Stomach smooth muscle (tissue), 2 donors: ENCODE measurements around the gene IL3RA.
"Not testable (repeated sequence)": the region's sequence is repeated elsewhere in the genome, so short reads cannot be mapped to it uniquely, and the experiment has no call there.

Experiments
- H3K27ac ChIP-seq: one replicate; pipeline ENCODE4 v1.7.0; 2013; ENCODE audit warnings: mild to moderate bottlenecking, low read length, inconsistent platforms
- H3K27me3 ChIP-seq, 2 donors: one replicate each; pipeline ENCODE4 v1.7.0; 2013; ENCODE audit warnings: low read length in 2 of 2; ENCODE audit not compliant: insufficient read depth in 2 of 2, control insufficient read depth in 1 of 2
- H3K36me3 ChIP-seq, 2 donors: one replicate each; pipeline ENCODE4 v1.7.0; 2013; ENCODE audit warnings: low read length in 2 of 2; ENCODE audit not compliant: control insufficient read depth in 2 of 2, insufficient read depth in 2 of 2
- H3K4me1 ChIP-seq: one replicate; pipeline ENCODE4 v1.7.0; 2013; ENCODE audit warnings: low read length; ENCODE audit not compliant: control insufficient read depth, insufficient read depth
- H3K4me3 ChIP-seq, 2 donors: one replicate each; pipeline ENCODE4 v1.7.0; 2013; ENCODE audit warnings: low read length in 2 of 2
- H3K9ac ChIP-seq, 2 donors: one replicate each; pipeline ENCODE4 v1.7.0; 2013; ENCODE audit warnings: low read length in 2 of 2, mild to moderate bottlenecking in 1 of 2
- H3K9me3 ChIP-seq, 2 donors: one replicate each; pipeline ENCODE4 v1.7.0; 2013; ENCODE audit warnings: low read length in 2 of 2; ENCODE audit not compliant: control insufficient read depth in 2 of 2
- donor health status: healthy.
- donor health status: Pancreatic carcinoma.

Gene IL3RA

GRCh38 chrX:1418901-1419544 is 82.4 kb downstream of the IL3RA start:
- Histone ChIP-seq H3K36me3 (peaks cover 38 to 48% of the 10 kb centered on the region in 2 donors), H3K9me3 (peaks cover 2 to 13% of the 10 kb centered on the region in 2 donors), H3K4me3 (no peak overlapping the region), H3K9ac (no peak overlapping the region), H3K27me3 (no peaks in the 10 kb centered on the region), H3K27ac (no peak overlapping the region), H3K4me1 (no peaks in the 10 kb centered on the region)

DNA sequence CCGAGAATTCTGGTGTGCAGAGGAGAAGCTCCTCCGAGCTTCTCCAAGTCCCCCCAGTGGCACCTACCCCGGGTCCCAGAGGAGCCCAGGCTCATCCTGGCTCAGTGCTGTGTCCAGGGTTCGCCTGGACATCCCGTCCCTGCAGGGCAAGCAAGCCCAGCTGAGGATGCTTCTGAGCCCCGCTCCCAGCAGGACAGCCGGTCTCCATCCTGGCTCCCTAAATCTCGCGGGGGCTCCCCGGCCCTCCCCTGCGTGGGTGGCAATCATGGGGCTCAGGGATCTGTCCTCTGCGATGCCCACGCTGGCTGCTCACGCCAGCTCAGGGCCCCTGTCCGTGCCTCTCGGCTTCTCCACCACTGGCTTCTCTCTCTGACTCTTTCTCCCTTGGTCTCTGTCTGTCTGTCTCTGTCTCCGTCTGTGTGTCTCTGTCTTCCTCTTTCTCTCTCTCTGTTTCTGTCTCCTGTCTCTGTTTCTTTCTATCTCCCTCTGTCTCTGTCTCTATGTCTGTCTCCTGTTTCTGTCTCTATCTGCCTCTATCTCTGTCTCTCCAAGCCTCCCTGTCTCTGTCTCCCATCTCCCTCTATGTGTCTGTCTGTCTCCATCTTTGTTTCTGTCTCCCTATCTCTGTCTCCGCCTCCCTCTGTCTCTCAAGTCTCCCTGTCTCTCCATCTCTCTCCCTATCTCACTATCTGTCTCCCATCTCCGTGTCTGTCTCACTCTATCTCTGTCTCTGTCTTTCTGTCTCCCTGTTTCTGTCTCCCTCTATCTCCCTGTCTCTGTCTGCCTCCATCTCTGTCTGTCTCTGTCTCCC is 83.2 kb downstream of the IL3RA start:
- H3K4me3 ChIP-seq = no peak overlapping the region
- H3K36me3 ChIP-seq = peaks cover 38 to 48% of the 10 kb centered on the region in 2 donors
- H3K9ac ChIP-seq = no peak overlapping the region
- peaks cover 2 to 13% of the 10 kb centered on the region in 2 donors for H3K9me3 ChIP-seq
- no peaks in the 10 kb centered on the region for H3K27me3 ChIP-seq
- no peak overlapping the region for H3K27ac ChIP-seq
- H3K4me1 ChIP-seq = no peaks in the 10 kb centered on the region

GRCh38 chrX:1420371-1420770 is 83.8 kb downstream of the IL3RA start:
- H3K27ac ChIP-seq = no peak overlapping the region
- H3K4me1 ChIP-seq = no peaks in the 10 kb centered on the region
- H3K9ac ChIP-seq = no peak overlapping the region
- H3K27me3 ChIP-seq = no peaks in the 10 kb centered on the region
- H3K36me3 ChIP-seq = peaks cover 42 to 54% of the 10 kb centered on the region in 2 donors
- H3K4me3 ChIP-seq = no peak overlapping the region
- peaks cover 2 to 13% of the 10 kb centered on the region in 2 donors for H3K9me3 ChIP-seq

DNA sequence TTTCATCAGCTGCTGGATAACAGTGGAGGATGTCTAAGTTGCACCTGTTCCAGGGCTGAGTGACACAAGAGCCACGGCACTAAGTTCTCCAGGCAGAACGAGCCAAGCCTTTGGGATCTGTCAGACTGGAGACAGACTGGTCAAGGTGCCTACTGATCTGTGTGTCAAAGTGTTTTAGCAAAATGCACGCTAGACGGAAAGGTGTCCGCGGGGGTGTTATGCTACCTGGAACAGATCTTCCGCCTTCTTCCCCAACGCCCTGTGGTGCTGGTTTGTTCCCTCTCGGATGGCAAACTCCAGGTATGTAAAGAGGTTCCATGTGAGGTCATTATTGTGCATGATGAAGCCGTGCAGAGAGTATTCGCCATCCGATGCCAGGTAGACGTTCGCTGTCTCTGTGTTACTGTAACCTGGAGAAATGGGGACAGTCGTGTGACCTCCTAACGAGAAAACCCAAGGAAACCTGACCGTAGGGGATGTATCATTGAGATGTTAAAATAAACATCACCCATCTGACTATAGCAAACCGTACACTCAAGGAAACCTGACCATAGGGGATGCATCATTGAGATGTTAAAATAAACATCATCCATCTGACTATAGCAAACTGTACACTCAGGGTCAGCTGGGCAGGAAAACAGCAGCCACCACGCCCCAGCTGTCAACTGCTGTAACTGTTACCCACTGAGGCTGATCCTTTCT is 85.0 kb downstream of the IL3RA start:
- no peaks in the 10 kb centered on the region for H3K4me1 ChIP-seq
- no peak overlapping the region for H3K4me3 ChIP-seq
- H3K9me3 ChIP-seq = peaks cover 2 to 13% of the 10 kb centered on the region in 2 donors
- H3K27ac ChIP-seq = no peak overlapping the region
- peaks cover 40 to 55% of the 10 kb centered on the region in 2 donors for H3K36me3 ChIP-seq
- no peak overlapping the region for H3K9ac ChIP-seq
- H3K27me3 ChIP-seq = no peaks in the 10 kb centered on the region

- Histone ChIP-seq H3K27me3 (no peaks in the 10 kb centered on the region), H3K9me3 (peaks cover 2 to 13% of the 10 kb centered on the region in 2 donors), H3K9ac (no peak overlapping the region), H3K36me3 (peaks cover 40 to 56% of the 10 kb centered on the region in 2 donors), H3K4me3 (no peak overlapping the region), H3K4me1 (no peaks in the 10 kb centered on the region), H3K27ac (no peak overlapping the region)
These were observed 85.5 kb downstream of the IL3RA start for GRCh38 chrX:1422135-1422465.

- Histone ChIP-seq H3K27ac (no peak overlapping the region), H3K9ac (no peak overlapping the region), H3K4me3 (no peak overlapping the region), H3K27me3 (no peaks in the 10 kb centered on the region), H3K4me1 (no peaks in the 10 kb centered on the region), H3K9me3 (peaks cover 2 to 12% of the 10 kb centered on the region in 2 donors), H3K36me3 (peaks cover 39 to 55% of the 10 kb centered on the region in 2 donors)
These were observed 86.6 kb downstream of the IL3RA start for GRCh38 chrX:1423215-1423614.

DNA sequence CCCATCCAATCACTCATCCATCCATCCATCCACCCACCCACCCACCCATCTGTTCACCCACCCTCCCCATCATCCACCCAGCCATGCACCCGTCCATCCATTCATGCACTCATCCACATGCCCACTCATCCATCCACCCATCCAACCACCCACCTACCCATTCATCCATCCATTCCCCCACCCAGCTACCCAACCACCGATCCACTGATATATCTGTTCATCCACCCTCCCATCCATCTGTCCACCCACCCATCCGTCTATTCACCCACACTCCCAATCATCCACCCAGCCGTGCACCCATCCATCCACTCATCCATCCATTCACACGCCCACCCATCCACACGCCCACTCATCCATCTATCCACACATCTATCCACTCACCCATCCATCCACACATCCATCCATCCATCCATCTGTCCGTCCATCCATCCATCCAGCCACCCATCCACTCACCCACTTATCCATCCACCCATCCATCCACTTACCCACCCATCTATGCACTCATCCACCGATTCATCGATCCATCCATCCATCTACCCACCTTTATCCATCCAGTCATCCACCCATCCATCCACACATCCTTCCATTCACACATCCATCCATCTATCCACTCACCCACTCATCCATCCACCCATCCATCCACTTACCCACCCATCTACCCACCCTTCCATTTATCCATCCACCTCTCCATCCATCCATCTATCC is 87.7 kb downstream of the IL3RA start:
- Histone ChIP-seq H3K9me3 (peaks cover 2 to 9% of the 10 kb centered on the region in 2 donors), H3K4me1 (no peaks in the 10 kb centered on the region), H3K27ac (no peak overlapping the region), H3K4me3 (no peak overlapping the region), H3K9ac (no peak overlapping the region), H3K36me3 (peaks cover 34 to 46% of the 10 kb centered on the region in 2 donors), H3K27me3 (no peaks in the 10 kb centered on the region)

DNA sequence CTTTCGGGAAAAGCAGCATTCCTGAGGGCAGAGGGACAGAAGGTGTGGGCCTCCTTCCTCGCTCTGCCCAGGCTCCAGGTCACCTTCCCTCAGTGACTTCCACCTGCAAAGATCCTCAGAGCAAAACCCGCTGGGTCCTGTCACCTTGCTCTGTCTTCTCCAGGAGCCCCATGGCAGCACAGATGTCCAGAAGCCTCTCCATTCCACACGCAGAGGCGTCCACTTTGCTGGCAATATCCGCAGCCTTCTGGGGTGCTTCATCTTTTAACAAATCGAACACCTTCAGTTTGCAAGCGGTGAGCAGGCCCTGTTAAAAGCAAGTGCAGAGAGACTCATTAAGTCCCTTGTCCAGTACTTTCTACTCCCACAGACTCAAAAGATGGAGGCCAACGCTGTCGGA is 88.8 kb downstream of the IL3RA start:
- H3K36me3 ChIP-seq = peaks cover 34 to 46% of the 10 kb centered on the region in 2 donors
- no peaks in the 10 kb centered on the region for H3K27me3 ChIP-seq
- H3K27ac ChIP-seq = no peak overlapping the region
- H3K9ac ChIP-seq = no peak overlapping the region
- H3K4me3 ChIP-seq = no peak overlapping the region
- H3K4me1 ChIP-seq = no peaks in the 10 kb centered on the region
- H3K9me3 ChIP-seq = peaks cover 2 to 9% of the 10 kb centered on the region in 2 donors

DNA sequence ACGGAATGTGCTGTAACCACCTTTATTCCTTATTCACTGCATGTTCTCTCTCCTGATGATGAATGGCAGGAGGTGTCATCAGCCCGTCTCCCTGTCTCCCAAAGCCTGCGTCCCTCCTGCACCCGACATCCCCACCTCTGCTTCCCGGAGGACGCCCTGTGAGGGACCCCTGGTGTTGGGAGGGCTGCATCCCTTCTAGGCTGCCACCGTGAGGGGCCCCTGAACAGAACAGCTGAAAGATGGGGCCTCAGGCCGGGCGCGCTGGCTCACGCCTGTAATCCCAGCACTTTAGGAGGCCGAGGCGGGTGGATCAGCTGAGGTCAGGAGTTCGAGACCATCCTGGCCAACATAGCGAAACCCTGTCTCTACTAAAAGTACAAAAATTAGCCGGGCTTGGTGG is 89.7 kb downstream of the IL3RA start:
- peaks cover 34 to 42% of the 10 kb centered on the region in 2 donors for H3K36me3 ChIP-seq
- not testable (repeated sequence) for H3K9ac ChIP-seq, H3K4me1 ChIP-seq, H3K9me3 ChIP-seq, H3K27me3 ChIP-seq, H3K27ac ChIP-seq, H3K4me3 ChIP-seq

GRCh38 chrX:1427756-1428155 is 91.2 kb downstream of the IL3RA start:
- H3K36me3 ChIP-seq = peaks cover 26 to 28% of the 10 kb centered on the region in 2 donors
- H3K27me3 ChIP-seq = no peaks in the 10 kb centered on the region

More at GRCh38 chrX:1427756-1428155, 91.2 kb downstream of the IL3RA start:
- H3K9me3 ChIP-seq = no peaks in the 10 kb centered on the region
- no peak overlapping the region for H3K4me3 ChIP-seq
- no peaks in the 10 kb centered on the region for H3K4me1 ChIP-seq
- no peak overlapping the region for H3K27ac ChIP-seq
- no peak overlapping the region for H3K9ac ChIP-seq
